Measurements from ENCODE around the gene STAB2.

STAB2 gene

DNA sequence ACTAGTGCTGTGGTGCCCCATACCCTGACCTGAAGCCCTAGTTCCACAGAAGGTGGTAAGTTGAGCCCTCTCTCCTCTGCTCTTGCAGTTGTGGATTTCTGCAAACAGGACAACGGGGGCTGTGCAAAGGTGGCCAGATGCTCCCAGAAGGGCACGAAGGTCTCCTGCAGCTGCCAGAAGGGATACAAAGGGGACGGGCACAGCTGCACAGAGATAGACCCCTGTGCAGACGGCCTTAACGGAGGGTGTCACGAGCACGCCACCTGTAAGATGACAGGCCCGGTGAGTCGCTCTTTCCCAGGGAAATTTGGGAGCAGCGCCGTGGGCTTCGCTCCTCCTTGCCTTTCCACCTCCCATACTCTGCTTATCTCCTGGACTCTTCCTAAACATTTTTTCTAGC, 161.8 kb downstream of the STAB2 start:
- no peak for TF ChIP-seq FOXP2 (optimal IDR thresholded peaks at IDR 0.05; ENCODE audit: borderline replicate concordance, extremely low read depth, extremely low read length, insufficient read depth)
- no peak for TF ChIP-seq TAF1 (IDR thresholded peaks at IDR 0.05; ENCODE audit: borderline replicate concordance, insufficient read depth, low read length)
- no peak for TF ChIP-seq POLR2AphosphoS5 (IDR thresholded peaks at IDR 0.05; ENCODE audit: low read depth, low read length)
- TF ChIP-seq REST (IDR thresholded peaks at IDR 0.05; ENCODE audit: insufficient read depth in 1 of 2, low read depth in 2 of 2, low read length in 2 of 2): no peak
- no peak for TF ChIP-seq SIN3A (IDR thresholded peaks at IDR 0.05; ENCODE audit: borderline replicate concordance, insufficient read depth, low read length)

DNA sequence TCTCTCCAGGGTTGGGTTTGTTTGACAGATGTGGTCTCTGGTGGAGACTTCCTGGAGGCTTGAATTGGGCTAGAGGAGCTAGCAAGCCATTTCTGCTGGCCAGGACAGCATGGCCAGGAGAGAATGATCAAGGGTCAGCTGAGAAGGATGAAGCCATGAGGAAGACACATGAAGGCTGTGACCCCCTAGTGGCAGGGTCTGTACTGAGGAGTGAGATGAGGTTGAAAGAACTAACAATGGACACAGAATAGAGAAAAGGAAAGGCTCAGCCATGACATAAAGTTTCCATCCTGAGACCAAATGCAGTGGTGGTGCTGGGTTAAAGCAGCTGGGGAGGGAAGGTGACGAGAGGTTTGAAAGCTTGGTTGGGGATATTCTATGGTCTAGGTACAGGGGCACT, 164.1 kb downstream of the STAB2 start:
- TF ChIP-seq POLR2AphosphoS5 (IDR thresholded peaks at IDR 0.05; ENCODE audit: low read depth, low read length) (no peak), REST (IDR thresholded peaks at IDR 0.05; ENCODE audit: insufficient read depth in 1 of 2, low read depth in 2 of 2, low read length in 2 of 2) (no peak), SIN3A (IDR thresholded peaks at IDR 0.05; ENCODE audit: borderline replicate concordance, insufficient read depth, low read length) (no peak), FOXP2 (optimal IDR thresholded peaks at IDR 0.05; ENCODE audit: borderline replicate concordance, extremely low read depth, extremely low read length, insufficient read depth) (no peak), TAF1 (IDR thresholded peaks at IDR 0.05; ENCODE audit: borderline replicate concordance, insufficient read depth, low read length) (no peak)

DNA sequence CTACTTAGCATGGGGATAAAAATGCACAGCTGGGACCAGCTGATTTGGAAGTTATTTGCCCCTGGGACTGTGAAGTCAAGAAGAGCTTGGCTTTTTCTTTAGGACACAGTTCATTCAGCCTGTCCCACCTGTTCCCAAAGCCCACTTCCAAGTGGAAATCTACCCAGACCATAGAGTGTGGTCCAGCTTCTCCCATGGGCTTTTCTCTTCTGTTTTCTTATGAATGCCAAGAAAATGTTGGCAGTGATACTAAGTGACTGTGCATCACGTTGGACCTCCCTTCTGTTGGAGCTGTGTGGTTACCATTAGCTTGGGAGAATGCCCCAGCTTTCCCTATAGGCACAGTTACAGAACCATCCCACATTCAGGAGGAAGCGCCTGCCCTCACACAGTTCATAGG, 164.5 kb downstream of the STAB2 start:
- no peak for TF ChIP-seq REST (IDR thresholded peaks at IDR 0.05; ENCODE audit: insufficient read depth in 1 of 2, low read depth in 2 of 2, low read length in 2 of 2)
- TF ChIP-seq SIN3A (IDR thresholded peaks at IDR 0.05; ENCODE audit: borderline replicate concordance, insufficient read depth, low read length): no peak
- no peak for TF ChIP-seq FOXP2 (optimal IDR thresholded peaks at IDR 0.05; ENCODE audit: borderline replicate concordance, extremely low read depth, extremely low read length, insufficient read depth)
- TF ChIP-seq TAF1 (IDR thresholded peaks at IDR 0.05; ENCODE audit: borderline replicate concordance, insufficient read depth, low read length): no peak
- no peak for TF ChIP-seq POLR2AphosphoS5 (IDR thresholded peaks at IDR 0.05; ENCODE audit: low read depth, low read length)

GRCh38 chr12:103755425-103755824, 168.4 kb downstream of the STAB2 start:
- TF ChIP-seq REST (IDR thresholded peaks at IDR 0.05; ENCODE audit: insufficient read depth in 1 of 2, low read depth in 2 of 2, low read length in 2 of 2) (no peak), SIN3A (IDR thresholded peaks at IDR 0.05; ENCODE audit: borderline replicate concordance, insufficient read depth, low read length) (no peak), FOXP2 (optimal IDR thresholded peaks at IDR 0.05; ENCODE audit: borderline replicate concordance, extremely low read depth, extremely low read length, insufficient read depth) (no peak), POLR2AphosphoS5 (IDR thresholded peaks at IDR 0.05; ENCODE audit: low read depth, low read length) (no peak), TAF1 (IDR thresholded peaks at IDR 0.05; ENCODE audit: borderline replicate concordance, insufficient read depth, low read length) (no peak)

GRCh38 chr12:103756443-103756842, 169.4 kb downstream of the STAB2 start:
- no peak for TF ChIP-seq REST (IDR thresholded peaks at IDR 0.05; ENCODE audit: insufficient read depth in 1 of 2, low read depth in 2 of 2, low read length in 2 of 2)
- no peak for TF ChIP-seq POLR2AphosphoS5 (IDR thresholded peaks at IDR 0.05; ENCODE audit: low read depth, low read length)
- no peak for TF ChIP-seq FOXP2 (optimal IDR thresholded peaks at IDR 0.05; ENCODE audit: borderline replicate concordance, extremely low read depth, extremely low read length, insufficient read depth)
- no peak for TF ChIP-seq TAF1 (IDR thresholded peaks at IDR 0.05; ENCODE audit: borderline replicate concordance, insufficient read depth, low read length)
- TF ChIP-seq SIN3A (IDR thresholded peaks at IDR 0.05; ENCODE audit: borderline replicate concordance, insufficient read depth, low read length): no peak
